HUES48 (cell line): ENCODE measurements around the gene ANTXR1.

Source experiments
- H3K27ac ChIP-seq: one replicate; pipeline ENCODE4 v1.7.0; 2013; ENCODE audit warnings: low read depth, low read length, inconsistent platforms
- H3K27me3 ChIP-seq: 2 replicates; pipeline ENCODE4 v1.6.1; 2013; ENCODE audit warnings: mild to moderate bottlenecking, low read length; ENCODE audit not compliant: control insufficient read depth, insufficient read depth
- H3K36me3 ChIP-seq: 2 replicates; pipeline ENCODE4 v1.6.1; 2013; ENCODE audit warnings: low read length; ENCODE audit not compliant: control insufficient read depth, insufficient read depth
- H3K4me1 ChIP-seq: 2 replicates; pipeline ENCODE4 v1.6.1; 2013; ENCODE audit warnings: mild to moderate bottlenecking, low read length; ENCODE audit not compliant: control insufficient read depth, insufficient read depth
- H3K4me3 ChIP-seq: 2 replicates; pipeline ENCODE4 v1.5.1; 2013; ENCODE audit warnings: mild to moderate bottlenecking, low read depth, low read length
- H3K9ac ChIP-seq: 2 replicates; pipeline ENCODE4 v1.6.1; 2013; ENCODE audit warnings: mild to moderate bottlenecking, low read depth, low read length, moderate library complexity
- H3K9me3 ChIP-seq: 2 replicates; pipeline ENCODE4 v1.6.1; 2013; ENCODE audit warnings: low read length; ENCODE audit not compliant: control insufficient read depth, insufficient read depth

The ANTXR1 gene

GRCh38 chr2:69020496-69021426, 7.8 kb downstream of the ANTXR1 start:
- no peaks in the 10 kb centered on the region for H3K36me3 ChIP-seq
- H3K27me3 ChIP-seq, result no peaks in the 10 kb centered on the region
- H3K9me3 ChIP-seq, result no peaks in the 10 kb centered on the region
- no peak overlapping the region for H3K27ac ChIP-seq
- no peak overlapping the region for H3K4me3 ChIP-seq
- no peak overlapping the region for H3K9ac ChIP-seq
- peaks cover 13% of the 10 kb centered on the region for H3K4me1 ChIP-seq

- H3K4me1 ChIP-seq, result peaks cover 13% of the 10 kb centered on the region
- H3K9ac ChIP-seq, result no peak overlapping the region
- no peak overlapping the region for H3K27ac ChIP-seq
- no peaks in the 10 kb centered on the region for H3K27me3 ChIP-seq
- no peaks in the 10 kb centered on the region for H3K36me3 ChIP-seq
- no peaks in the 10 kb centered on the region for H3K9me3 ChIP-seq
- H3K4me3 ChIP-seq, result no peak overlapping the region
These were observed 8.7 kb downstream of the ANTXR1 start for GRCh38 chr2:69021727-69022126.

DNA sequence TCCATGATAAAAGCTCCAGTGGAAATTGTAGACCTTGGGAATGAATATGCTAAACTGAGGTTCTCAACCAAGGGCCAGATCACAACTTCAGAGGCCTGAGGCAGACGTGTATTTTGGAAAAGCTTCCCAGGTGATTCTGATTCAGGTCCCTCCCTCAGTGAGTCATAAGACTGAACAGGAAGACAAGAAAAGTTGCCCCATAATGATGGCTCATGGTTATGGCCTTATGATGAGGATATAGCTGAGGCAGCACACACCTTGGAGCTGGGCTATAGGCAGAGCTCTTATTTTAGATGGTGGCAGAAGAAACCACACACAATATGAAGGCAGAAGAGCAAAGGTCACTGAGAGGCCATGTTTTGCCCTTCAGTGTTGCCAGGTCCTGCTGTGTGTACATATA, 9.6 kb downstream of the ANTXR1 start:
- Histone ChIP-seq H3K27me3 (no peaks in the 10 kb centered on the region), H3K9me3 (no peaks in the 10 kb centered on the region), H3K36me3 (no peaks in the 10 kb centered on the region), H3K4me1 (peaks cover 13% of the 10 kb centered on the region), H3K9ac (no peak overlapping the region), H3K27ac (no peak overlapping the region), H3K4me3 (no peak overlapping the region)

DNA sequence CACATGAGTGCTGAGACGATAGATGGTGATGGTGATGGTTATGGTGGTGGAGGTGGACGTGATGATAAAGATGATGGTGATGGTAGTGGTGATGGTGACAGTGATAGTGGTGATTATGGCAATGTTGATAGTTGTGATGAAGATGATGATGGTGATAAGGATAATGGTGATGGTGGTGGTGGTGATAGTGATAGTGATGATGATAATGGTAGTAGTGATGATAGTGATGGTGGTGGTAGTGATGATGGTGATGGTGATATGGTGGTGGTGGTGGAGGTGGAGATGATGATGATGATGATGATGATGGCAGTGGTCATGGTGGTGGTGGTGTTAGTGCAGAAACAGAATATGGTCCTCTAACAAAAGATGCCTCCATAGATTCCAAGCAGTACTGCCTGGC, 10.3 kb downstream of the ANTXR1 start:
- H3K27ac ChIP-seq, result no peak overlapping the region
- H3K4me1 ChIP-seq, result peaks cover 13% of the 10 kb centered on the region
- H3K36me3 ChIP-seq, result no peaks in the 10 kb centered on the region
- no peaks in the 10 kb centered on the region for H3K9me3 ChIP-seq
- H3K9ac ChIP-seq, result no peak overlapping the region
- H3K27me3 ChIP-seq, result no peaks in the 10 kb centered on the region
- H3K4me3 ChIP-seq, result no peak overlapping the region

DNA sequence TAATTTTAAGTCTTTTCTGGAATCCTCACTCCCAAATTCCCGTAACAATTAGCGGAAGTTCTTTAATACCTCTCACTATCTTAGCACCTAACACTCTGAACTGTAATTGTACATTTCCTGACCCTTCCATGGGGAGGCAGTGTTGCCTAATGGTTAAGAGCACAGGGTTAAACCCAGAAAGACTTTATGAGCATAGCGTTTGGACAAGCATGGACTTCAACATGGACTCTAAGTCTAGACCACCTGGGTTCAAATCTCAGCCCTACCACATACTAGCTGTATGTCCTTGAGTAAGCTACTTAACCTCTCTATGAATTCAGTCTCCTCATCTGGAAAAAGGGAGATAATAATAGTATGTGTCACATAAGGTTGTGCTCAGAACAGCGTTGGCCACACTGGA, 13.0 kb downstream of the ANTXR1 start:
- Histone ChIP-seq H3K4me3 (no peak overlapping the region), H3K9ac (no peak overlapping the region), H3K27ac (no peak overlapping the region), H3K27me3 (no peaks in the 10 kb centered on the region), H3K36me3 (no peaks in the 10 kb centered on the region), H3K9me3 (no peaks in the 10 kb centered on the region), H3K4me1 (peaks cover 6% of the 10 kb centered on the region)

- H3K27ac ChIP-seq, result no peak overlapping the region
- no peaks in the 10 kb centered on the region for H3K36me3 ChIP-seq
- no peak overlapping the region for H3K9ac ChIP-seq
- H3K9me3 ChIP-seq, result no peaks in the 10 kb centered on the region
- H3K4me1 ChIP-seq, result peaks cover 3% of the 10 kb centered on the region; the same call in 1 of the 2 replicates
- H3K4me3 ChIP-seq, result no peak overlapping the region
- H3K27me3 ChIP-seq, result no peaks in the 10 kb centered on the region
These were observed 13.9 kb downstream of the ANTXR1 start for GRCh38 chr2:69026691-69027459.

DNA sequence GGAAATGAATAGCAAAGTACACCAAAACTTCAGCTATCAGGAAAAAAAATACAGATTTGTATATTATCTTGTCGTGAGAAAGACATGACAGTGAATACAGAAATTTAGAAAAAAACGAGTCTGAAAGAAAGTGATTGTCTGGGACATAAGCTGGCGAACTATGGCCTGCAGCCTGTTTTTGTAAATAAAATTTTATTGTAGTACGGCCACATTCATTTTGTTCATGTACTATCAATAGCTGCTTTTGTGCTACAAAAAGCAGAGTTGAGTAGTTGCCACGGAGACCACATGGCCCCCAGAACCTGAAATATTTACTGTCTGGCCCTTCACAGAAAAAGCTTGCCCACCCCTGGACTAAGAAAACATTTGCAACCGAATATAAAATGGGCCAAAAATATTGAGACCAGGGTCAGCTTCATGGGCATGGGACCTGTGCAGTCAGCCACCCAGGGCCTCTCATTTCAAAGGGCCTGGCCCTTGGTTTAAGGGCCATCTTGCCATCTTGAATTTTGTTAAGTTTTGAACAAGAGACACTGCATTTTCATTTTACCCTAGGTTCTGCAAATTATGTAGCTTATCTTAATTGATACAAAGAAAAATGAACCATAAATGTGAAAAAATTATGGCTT, 17.9 kb downstream of the ANTXR1 start:
- Histone ChIP-seq H3K4me1 (peaks cover 3% of the 10 kb centered on the region; the same call in 1 of the 2 replicates), H3K4me3 (no peak overlapping the region), H3K27me3 (no peaks in the 10 kb centered on the region), H3K27ac (no peak overlapping the region), H3K36me3 (no peaks in the 10 kb centered on the region), H3K9me3 (no peaks in the 10 kb centered on the region), H3K9ac (no peak overlapping the region)

GRCh38 chr2:69031466-69031865, 18.5 kb downstream of the ANTXR1 start:
- Histone ChIP-seq H3K27me3 (no peaks in the 10 kb centered on the region), H3K9me3 (no peaks in the 10 kb centered on the region), H3K36me3 (no peaks in the 10 kb centered on the region), H3K27ac (no peak overlapping the region), H3K4me3 (no peak overlapping the region), H3K9ac (no peak overlapping the region), H3K4me1 (peaks cover 3% of the 10 kb centered on the region; the same call in 1 of the 2 replicates)

- H3K36me3 ChIP-seq, result no peaks in the 10 kb centered on the region
- no peak overlapping the region for H3K27ac ChIP-seq
- no peak overlapping the region for H3K9ac ChIP-seq
- H3K4me1 ChIP-seq, result peaks cover 3% of the 10 kb centered on the region; the same call in 1 of the 2 replicates
- H3K9me3 ChIP-seq, result no peaks in the 10 kb centered on the region
- no peak overlapping the region for H3K4me3 ChIP-seq
- H3K27me3 ChIP-seq, result no peaks in the 10 kb centered on the region
These were observed 19.4 kb downstream of the ANTXR1 start for GRCh38 chr2:69032336-69032735.

DNA sequence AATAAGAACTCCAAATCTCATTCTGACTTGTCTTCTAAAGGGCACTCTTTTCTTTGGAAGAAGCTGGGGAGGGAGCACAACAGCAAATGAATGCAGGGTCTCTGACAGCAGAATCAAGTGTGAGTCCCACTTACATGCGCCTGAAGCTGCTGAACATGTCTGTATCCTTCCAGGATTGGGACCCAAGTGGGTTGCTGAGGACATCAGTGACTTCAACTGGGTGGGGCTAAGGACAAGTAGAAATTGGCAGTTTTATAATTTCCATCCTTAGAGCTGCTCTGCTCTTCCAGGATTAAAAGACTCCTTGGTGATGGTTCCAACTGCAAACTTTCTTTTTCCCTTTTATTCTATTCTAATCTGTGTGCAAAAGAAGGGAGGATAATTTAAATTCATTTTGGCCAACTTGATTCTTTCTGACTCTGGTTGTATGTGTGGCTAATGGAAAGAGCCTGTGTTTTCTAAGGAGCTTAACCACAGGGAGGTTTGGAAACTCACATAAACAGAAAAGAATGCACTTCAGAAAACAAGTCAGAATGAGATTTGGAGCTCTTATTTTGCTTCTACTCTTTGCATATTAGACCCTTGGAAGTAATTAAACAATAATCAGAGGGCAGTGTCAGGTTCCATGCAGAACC, 20.6 kb downstream of the ANTXR1 start:
- Histone ChIP-seq H3K4me1 (peaks cover 3% of the 10 kb centered on the region; the same call in 1 of the 2 replicates), H3K27me3 (no peaks in the 10 kb centered on the region), H3K9ac (no peak overlapping the region), H3K4me3 (no peak overlapping the region), H3K27ac (no peak overlapping the region), H3K9me3 (no peaks in the 10 kb centered on the region), H3K36me3 (no peaks in the 10 kb centered on the region)
